RWPE2 (cell line): ENCODE measurements around the gene NME7.
"Not testable (repeated sequence)": the region's sequence is repeated elsewhere in the genome, so short reads cannot be mapped to it uniquely, and the experiment has no call there.

Experiments used
- ATAC-seq: fragments of 200-7000 bp; cut with Tn5 transposase; 3 replicates; pipeline ENCODE4 v1.9.1; 2021; ENCODE audit warnings: low read depth
- DNase-seq: peaks from one replicate; pipeline ENCODE4 v3.0.0-alpha.2; 2020; ENCODE audit warnings: low spot score
- H3K27ac ChIP-seq: fragments of 450-650 bp; 2 replicates; pipeline ENCODE4 v1.5.1; 2017; ENCODE audit warnings: mild to moderate bottlenecking; ENCODE audit not compliant: poor library complexity, severe bottlenecking
- H3K27me3 ChIP-seq: fragments of 250-450 bp; sonication (Bioruptor Pico); 2 replicates; pipeline ENCODE4 v1.5.1; 2021; ENCODE audit warnings: mild to moderate bottlenecking, moderate library complexity; ENCODE audit not compliant: insufficient read depth, poor library complexity, severe bottlenecking
- H3K36me3 ChIP-seq: fragments of 250-450 bp; sonication (Bioruptor Pico); 2 replicates; pipeline ENCODE4 v1.5.1; 2020; ENCODE audit warnings: low read depth, mild to moderate bottlenecking, moderate library complexity
- H3K4me1 ChIP-seq: fragments of 250-450 bp; sonication (Bioruptor Pico); 2 replicates; pipeline ENCODE4 v1.5.1; 2021; ENCODE audit warnings: mild to moderate bottlenecking, moderate library complexity; ENCODE audit not compliant: insufficient read depth, poor library complexity, severe bottlenecking
- H3K4me3 ChIP-seq: fragments of 250-450 bp; sonication (Bioruptor Pico); 2 replicates; pipeline ENCODE4 v1.5.1; 2021; ENCODE audit warnings: mild to moderate bottlenecking, moderate library complexity; ENCODE audit not compliant: severe bottlenecking
- H3K9me3 ChIP-seq: fragments of 250-450 bp; sonication (Bioruptor Pico); 2 replicates; pipeline ENCODE4 v1.5.1; 2021; ENCODE audit warnings: mild to moderate bottlenecking, moderate library complexity; ENCODE audit not compliant: severe bottlenecking
- CTCF ChIP-seq: fragments of 450-650 bp; IDR thresholded peaks from one replicate; pipeline ENCODE4 v1.5.1; 2017; ENCODE audit warnings: mild to moderate bottlenecking, moderate library complexity; ENCODE audit not compliant: poor library complexity, severe bottlenecking

NME7 gene

GRCh38 chr1:169193191-169193850 is 174.3 kb downstream of the NME7 start:
- H3K9me3 ChIP-seq = no peaks in the 10 kb centered on the region
- H3K4me3 ChIP-seq = no peak overlapping the region
- H3K36me3 ChIP-seq = no peaks in the 10 kb centered on the region
- no peak overlapping the region for H3K27ac ChIP-seq
- ATAC-seq (no peak), DNase-seq (no peak)
- H3K4me1 ChIP-seq = no peaks in the 10 kb centered on the region
- TF ChIP-seq CTCF = no peak
- no peaks in the 10 kb centered on the region for H3K27me3 ChIP-seq

- H3K9me3 ChIP-seq = no peaks in the 10 kb centered on the region
- no peaks in the 10 kb centered on the region for H3K4me1 ChIP-seq
- H3K36me3 ChIP-seq = no peaks in the 10 kb centered on the region
- no peak overlapping the region for H3K4me3 ChIP-seq
- H3K27ac ChIP-seq = no peak overlapping the region
- H3K27me3 ChIP-seq = no peaks in the 10 kb centered on the region
- no peak for TF ChIP-seq CTCF
- no peak for DNase-seq
- ATAC-seq = no peak
These were observed 181.5 kb downstream of the NME7 start for GRCh38 chr1:169186106-169186505.

GRCh38 chr1:169184812-169185211 is 182.8 kb downstream of the NME7 start:
- DNase-seq (no peak), ATAC-seq (no peak)
- no peaks in the 10 kb centered on the region for H3K9me3 ChIP-seq
- H3K27ac ChIP-seq = no peak overlapping the region
- no peaks in the 10 kb centered on the region for H3K27me3 ChIP-seq
- H3K4me1 ChIP-seq = no peaks in the 10 kb centered on the region
- H3K36me3 ChIP-seq = no peaks in the 10 kb centered on the region
- no peak overlapping the region for H3K4me3 ChIP-seq
- TF ChIP-seq CTCF = no peak

- ATAC-seq = no peak
- no peaks in the 10 kb centered on the region for H3K4me1 ChIP-seq
- no peak overlapping the region for H3K27ac ChIP-seq
- no peaks in the 10 kb centered on the region for H3K36me3 ChIP-seq
- no peak for TF ChIP-seq CTCF
- no peak for DNase-seq
- H3K4me3 ChIP-seq = no peak overlapping the region
- H3K9me3 ChIP-seq = no peaks in the 10 kb centered on the region
- no peaks in the 10 kb centered on the region for H3K27me3 ChIP-seq
These were observed 187.4 kb downstream of the NME7 start for GRCh38 chr1:169180174-169180573.

- not testable (repeated sequence) for H3K4me3 ChIP-seq, H3K4me1 ChIP-seq, H3K36me3 ChIP-seq
These were observed 188.2 kb downstream of the NME7 start for GRCh38 chr1:169179431-169179830.

More at GRCh38 chr1:169179431-169179830, 188.2 kb downstream of the NME7 start:
- H3K9me3 ChIP-seq, DNase-seq, ATAC-seq, H3K27ac ChIP-seq, H3K27me3 ChIP-seq: not testable (repeated sequence)
